HG02981 (cell line): ENCODE results near the gene CBX8.

ENCODE experiments used
- ATAC-seq: cut with Tn5 transposase; IDR thresholded peaks from one replicate; pipeline ENCODE4 v1.9.1; 2021; ENCODE audit warnings: mild to moderate bottlenecking, moderate library complexity; ENCODE audit not compliant: unreplicated experiment

CBX8 gene

GRCh38 chr17:79796763-79797491, at the start of gene CBX8:
Gene CBX8 (minus strand): TSS chr17:79797077. CDS start chr17:79796998, 79 bp downstream.
- ATAC-seq = peak; percentile 85

- no peak for ATAC-seq
Observed at GRCh38 chr17:79845601-79845949, 48.7 kb upstream of the CBX8 start.

- no peak for ATAC-seq
Observed at GRCh38 chr17:79844869-79845600, 48.2 kb upstream of the CBX8 start.

GRCh38 chr17:79843816-79844800, 47.2 kb upstream of the CBX8 start:
- ATAC-seq = no peak

GRCh38 chr17:79843474-79843815, 46.6 kb upstream of the CBX8 start:
- no peak for ATAC-seq

- ATAC-seq = no peak
Observed at GRCh38 chr17:79842656-79843473, 46.0 kb upstream of the CBX8 start.

- ATAC-seq = no peak
Observed at GRCh38 chr17:79842136-79842655, 45.3 kb upstream of the CBX8 start.

GRCh38 chr17:79841369-79842135, 44.7 kb upstream of the CBX8 start:
- ATAC-seq = no peak

GRCh38 chr17:79840989-79841286, 44.1 kb upstream of the CBX8 start:
- no peak for ATAC-seq

GRCh38 chr17:79840269-79840988, 43.6 kb upstream of the CBX8 start:
- no peak for ATAC-seq

- peak; percentile 53 for ATAC-seq
Observed at GRCh38 chr17:79839356-79840268, 42.7 kb upstream of the CBX8 start, which contains the start of gene CBX4. Gene CBX4 (minus strand): TSS chr17:79839440. CDS start chr17:79839251, 189 bp downstream.

GRCh38 chr17:79838522-79839274, 41.8 kb upstream of the CBX8 start:
- peak; percentile 27 for ATAC-seq

- ATAC-seq = no peak
Observed at GRCh38 chr17:79837888-79838521, 41.1 kb upstream of the CBX8 start.

- peak; percentile 28 for ATAC-seq
Observed at GRCh38 chr17:79836972-79837887, 40.4 kb upstream of the CBX8 start.

GRCh38 chr17:79836510-79836971, 39.7 kb upstream of the CBX8 start:
- no peak for ATAC-seq
